ENCODE data around the gene DNAH9.

Gene DNAH9

DNA sequence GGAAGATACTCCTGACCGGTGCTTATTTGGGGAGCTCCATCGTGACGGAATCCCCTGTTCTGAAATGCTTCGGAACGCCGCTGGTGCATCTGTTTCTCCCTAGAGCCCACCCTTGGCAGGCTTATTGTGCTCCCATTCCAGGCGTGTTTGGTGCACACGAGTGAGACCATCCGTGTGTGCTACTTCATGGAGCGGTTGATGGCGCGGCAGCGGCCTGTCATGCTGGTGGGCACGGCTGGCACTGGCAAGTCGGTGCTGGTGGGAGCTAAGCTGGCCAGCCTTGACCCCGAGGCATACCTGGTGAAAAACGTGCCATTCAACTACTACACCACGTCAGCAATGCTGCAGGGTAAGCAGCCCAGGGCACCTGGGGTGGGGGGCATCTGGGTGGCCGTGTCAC, 170.7 kb downstream of the DNAH9 start:
- DNase-seq = no peak

DNA sequence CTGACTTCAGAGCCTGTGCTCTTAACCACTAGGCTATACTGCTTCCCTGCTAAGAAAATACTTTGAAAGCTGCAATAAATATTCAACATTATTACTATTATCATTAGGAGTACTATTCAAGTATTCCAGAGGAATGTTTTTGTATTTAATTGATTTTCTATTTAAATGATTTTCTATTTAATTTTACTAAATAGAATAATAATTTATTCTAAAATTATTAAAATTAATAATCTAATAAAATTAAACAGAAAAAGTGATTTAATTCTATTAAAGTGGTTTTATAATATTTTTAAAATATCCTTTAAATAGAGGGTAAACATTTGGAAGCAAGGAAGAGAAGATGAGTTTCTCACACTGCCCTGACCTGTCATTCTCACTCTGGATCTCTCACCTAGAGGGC, 173.8 kb downstream of the DNAH9 start:
- no peak for DNase-seq

DNA sequence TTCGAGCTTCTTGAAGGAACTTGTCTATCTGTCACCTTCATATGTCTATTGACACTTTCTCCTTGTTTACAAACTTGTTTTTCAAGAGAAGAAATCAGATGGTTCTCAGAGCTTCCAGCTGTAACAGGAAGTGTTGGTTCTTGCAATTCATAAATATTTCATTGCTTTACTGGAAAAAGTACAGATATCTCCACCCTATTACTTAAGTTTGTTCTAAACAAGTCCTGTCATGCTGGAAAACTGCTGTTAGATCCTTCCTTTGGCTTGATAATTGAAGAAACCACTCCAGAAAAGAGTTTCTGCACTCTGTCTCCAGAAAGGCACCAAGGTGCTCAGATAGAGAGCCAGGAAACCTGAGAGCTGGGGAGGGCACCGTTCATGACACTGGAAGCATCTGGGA, 181.6 kb downstream of the DNAH9 start:
- DNase-seq = no peak

DNA sequence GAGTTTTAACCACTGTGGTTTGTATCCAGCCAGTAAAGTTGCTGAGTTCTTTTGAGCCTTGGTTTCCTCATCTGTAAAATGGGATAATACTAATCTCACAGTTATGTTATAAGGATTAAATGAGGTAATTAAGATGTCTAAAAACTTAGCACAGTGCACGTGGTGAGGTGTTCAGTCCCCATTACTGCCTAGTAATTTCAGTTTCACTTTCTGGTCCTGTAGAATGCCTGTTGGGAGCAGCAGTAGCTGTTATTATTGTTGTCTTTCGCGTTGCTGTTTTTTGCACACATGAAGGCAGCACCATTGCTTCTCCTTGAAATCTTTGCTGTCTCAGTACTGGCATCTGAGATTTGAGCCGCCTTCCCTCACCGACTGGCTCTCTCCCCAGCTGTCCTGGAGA, 182.4 kb downstream of the DNAH9 start:
- DNase-seq = no peak

DNA sequence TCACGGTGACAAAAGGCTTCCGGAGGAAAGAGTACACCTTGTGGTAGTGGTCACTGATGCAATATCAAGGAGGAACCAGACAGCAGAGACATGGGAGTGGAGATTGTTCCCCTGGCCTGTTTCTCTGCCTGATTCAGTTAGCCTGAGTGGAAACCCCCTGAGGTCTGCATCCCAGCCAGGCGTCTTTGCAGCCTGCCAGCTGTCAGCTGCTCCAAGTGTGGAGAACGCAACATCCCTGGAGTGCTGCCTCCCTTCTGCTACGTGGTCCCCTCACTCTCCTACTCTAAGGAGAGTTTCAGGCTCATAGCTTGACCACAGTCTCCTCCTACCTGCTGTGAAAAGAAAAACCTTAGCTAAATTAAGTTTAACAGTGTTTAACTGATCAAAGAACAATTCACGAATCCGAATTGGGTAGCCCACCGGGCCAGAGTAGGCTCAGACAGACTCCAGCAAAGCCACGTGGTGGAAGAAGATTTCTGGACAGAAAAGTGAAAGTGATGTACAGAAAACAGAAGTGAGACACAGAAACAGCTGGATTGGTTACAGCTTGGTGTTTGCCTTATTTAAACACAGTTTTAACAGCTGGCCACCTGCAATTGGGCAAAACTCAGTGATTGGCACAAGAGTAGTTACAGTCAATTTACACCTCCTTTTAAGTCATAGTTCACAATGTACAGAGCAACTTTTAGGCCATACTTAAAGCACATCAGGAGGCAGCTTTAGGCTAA, 188.6 kb downstream of the DNAH9 start:
- DNase-seq = no peak

DNA sequence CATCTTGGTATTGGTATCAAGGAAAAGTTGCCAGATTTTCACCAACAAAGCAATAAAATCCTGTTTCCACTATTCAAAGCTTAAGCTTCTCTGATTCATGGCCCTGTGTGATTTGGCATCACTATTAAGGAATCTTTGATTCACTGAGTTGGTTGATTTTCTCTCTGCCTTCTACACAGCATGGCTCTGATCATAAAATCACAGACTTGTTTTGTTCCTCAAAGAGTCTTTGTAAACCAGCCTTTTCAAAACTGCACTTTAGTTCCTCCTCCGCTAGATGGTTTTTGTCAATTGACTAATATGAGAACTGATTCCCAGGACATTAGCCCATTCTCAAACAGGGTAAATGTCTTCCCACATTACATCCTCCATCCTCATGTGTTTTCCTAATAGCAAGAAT, 197.6 kb downstream of the DNAH9 start:
- DNase-seq = no peak

DNA sequence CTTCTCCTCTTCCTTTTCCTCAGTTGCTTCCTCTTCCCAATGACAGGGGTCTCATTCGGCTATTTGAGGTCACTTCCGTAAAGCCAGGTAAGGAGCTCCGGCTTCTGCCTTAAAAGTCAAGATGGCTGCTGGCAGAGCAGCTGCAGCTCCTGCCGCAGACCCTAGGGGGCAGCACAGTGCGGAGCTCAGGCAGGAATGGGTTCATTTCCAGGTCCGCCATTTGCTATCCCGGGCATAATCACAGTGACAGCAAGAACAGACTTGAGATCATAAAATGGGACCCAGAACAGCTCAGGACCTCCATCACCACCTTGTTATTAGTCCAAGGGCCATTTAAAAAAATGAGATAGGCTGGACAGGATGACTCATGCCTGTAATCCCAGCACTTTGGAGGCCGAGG, 199.5 kb downstream of the DNAH9 start:
- no peak for DNase-seq

DNA sequence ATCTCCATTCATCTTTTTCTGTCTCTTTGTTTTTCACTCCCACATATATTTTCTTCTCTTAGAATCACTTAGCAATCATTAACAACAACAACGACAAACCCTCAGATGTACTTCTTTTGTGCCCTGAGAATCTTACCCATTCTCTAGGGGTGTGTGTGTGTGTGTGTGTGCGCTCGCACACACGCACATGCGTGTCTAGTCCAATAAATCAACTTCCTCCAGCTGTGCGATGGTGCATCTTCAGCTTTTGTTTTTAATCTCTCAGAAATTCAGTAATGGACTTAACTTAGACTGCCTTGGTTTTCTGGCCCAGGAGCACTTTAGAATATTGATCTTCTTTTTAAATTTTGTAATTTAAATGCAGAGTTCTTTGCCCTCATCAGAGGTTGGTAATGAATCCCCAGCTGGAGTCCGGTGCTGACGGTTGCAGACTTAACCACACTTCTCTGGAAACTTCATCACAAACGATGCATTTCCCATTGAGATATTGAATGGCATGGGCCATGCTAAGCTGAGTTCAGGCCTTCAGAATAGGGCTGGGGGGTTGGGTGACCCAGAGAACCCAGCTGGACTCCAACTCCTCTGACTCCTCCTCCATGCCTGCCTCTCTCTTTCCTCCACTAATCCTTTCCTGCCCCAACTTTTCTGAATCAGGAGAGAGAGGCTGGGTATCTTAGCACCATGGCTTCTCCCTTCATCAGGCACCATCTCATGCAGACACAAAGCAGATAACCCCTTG, 205.1 kb downstream of the DNAH9 start:
- no peak for DNase-seq

DNA sequence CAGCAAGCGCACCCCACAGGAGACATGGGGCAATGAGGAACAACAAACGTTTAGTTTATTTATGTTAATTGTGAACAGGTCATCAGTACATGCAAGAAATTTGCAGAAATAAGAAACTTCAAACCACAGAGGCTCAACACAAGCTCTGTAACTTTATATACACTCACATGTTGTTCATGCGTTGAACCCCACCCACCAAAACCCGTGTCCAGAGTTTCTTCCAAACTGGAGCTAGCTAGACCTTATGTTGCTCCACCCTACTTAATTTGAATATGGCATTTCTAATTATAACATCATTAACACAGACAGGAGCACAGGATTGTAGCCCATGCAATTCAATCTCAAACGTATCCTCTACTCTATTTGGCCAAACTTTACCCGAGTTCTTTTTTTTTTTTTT, 206.9 kb downstream of the DNAH9 start:
- DNase-seq = no peak

DNA sequence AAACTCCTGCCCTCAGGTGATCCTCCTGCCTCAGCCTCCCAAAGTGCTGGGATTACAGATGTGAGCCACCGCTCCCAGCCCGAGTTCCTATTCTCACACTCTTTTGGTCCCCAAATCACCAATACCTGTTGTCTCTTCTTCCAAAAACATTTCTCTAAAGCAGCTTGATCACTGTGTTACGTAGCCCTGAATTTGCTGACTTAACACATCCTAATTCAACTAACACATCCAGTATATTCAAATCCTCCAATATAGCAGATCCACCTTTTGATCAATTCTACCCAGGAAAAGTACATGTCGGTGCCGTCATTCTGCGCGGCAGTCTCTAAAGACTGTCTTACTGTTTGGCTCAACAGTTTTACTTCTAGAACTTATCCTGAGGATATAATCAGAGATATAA, 207.7 kb downstream of the DNAH9 start:
- DNase-seq = no peak

DNA sequence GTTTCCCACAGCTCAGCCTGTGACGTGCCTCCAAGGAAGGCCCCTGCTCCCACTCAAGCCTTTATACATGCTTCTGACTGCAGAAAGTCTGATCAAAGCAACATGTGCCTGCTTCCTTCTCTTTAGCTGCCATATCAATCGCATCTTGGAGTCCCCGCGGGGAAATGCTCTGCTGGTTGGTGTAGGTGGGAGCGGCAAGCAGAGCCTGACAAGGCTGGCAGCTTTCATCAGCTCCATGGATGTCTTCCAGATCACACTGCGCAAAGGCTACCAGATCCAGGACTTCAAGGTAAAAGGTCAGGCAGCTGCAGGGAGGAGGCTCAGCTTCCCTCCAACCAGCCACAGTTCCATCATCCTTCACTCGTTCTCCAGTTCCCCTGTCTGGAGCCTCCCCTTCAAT, 209.3 kb downstream of the DNAH9 start:
- DNase-seq = no peak

DNA sequence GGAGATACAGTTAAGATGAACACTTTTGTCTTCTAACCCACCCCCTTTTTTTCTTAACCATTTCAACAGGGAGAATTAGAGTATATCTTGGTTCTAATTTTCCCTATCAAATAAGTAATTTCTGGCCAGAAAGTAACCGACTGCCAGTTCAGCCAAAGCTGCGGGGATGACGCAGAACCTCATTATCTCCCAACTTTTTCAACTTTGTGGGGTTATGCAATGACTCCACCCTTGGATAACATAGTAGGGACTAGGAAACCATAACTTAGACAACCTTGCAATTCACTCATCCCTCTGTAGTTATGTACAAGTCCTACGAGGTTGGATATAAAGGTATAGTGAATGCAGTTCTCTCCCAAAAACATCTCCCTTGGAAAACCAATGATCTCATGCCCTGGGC, 215.0 kb downstream of the DNAH9 start:
- DNase-seq = no peak

DNA sequence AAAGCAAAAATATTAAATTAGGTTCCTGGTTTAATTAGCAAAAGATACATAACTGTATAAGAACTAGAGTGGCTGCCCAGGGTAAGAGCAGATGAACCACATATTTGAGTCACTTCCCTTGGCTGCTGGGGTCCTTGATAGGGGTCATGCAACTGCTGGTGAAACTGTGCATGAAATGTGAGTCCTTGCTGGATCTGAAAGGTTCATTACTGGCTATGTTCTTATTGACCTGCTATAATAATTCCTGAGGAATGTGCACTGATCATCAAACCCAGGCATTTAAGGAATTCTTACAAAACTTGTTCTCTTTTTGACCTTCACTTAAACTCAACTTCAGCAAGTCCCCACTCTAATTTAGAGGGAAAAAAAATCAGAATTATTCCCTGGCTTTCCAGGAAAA, 215.6 kb downstream of the DNAH9 start:
- DNase-seq = no peak

DNA sequence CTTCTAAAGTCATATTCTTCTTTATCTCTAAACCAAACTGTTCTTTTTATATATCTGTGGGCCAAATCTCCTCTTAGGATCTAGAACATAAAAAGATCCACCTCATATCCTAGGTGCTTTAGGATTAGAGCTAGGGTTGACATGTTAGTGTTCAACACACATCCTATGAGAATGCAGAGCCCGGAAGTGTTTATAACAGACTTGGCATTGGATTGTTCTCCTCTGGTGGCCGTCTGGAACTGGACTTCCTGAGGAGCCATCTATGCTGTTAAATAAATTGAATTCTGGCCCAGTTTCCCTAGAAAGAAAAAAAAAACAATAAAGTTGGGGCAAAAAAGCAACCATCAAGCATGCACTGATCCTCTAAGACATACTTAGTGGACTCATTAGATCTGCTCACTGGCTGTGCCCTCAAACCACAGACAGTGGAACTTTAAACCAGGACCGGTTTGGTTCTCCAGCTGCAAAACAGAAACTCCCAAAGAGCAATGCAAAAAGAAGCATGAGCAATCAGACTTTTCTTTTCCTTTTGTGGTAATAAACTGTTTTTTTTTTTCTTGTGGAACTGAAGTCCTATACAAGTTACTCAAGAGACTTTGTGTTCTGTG, 216.5 kb downstream of the DNAH9 start:
- no peak for DNase-seq

DNA sequence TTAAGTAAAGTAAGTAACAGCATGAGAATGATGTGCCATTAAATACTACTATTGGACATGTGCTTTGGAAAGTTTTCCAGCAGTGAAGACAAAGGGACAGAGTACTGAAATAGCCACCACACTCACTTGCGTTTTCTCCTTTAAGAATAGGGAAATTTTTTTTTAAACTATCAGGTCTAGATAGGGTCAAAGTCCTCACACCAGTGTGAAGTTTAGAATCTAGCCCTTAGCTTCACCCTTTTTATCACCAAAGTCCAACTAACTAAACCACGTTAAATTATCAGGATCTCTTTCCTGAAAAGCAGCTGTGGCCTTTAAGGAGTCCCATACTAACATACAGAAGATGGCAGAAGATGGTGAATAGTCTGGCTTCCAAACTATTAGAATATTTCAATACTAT, 218.1 kb downstream of the DNAH9 start:
- no peak for DNase-seq

DNA sequence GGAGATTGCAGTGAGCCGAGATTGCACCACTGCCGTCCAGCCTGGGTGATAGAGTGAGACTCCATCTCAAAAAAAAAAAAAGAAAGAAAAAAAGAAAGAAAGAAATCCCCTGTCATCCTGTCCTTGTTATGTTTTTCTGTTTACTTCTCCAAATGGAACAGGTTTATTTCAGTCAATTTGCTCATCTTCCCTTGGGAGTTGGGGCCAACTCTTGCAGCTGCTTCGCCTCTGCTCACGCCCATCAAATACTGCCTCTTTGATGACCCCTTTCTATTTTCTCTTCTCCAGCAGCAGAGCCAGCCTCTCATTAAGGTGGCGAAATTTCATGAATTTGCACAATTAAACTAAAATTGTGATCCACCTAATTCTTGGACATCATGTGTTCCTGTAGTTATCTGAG, 225.6 kb downstream of the DNAH9 start:
- no peak for DNase-seq

DNA sequence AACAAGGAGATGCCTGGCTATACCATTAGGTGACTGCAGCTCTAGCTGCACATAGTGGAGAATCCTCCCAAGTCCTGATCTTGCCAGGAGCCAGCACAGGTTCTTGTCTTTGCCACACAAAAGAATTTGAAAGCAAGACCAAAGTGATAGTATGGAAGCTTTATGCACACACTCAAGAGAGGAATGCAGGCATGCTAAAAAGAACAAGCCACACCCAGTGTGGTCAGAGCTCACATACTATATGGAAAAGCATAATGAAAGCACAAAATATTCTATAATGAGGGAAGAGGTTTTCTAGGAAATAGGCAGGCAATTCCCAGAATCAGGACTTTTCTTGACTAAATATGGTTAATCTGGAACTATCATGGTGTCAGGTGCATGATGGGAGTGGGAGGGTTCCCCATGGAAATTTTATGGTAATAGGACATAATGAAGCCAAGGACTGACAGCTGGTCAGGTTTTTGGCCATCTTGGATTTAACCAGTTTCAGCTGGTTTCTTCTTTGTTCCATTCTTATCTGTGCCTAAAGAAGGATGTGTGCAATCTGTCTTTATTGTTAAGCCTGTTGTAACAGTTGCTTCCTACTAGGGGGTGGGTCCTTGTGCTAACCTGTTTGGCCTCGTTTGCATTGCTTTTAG, 227.4 kb downstream of the DNAH9 start:
- no peak for DNase-seq

DNA sequence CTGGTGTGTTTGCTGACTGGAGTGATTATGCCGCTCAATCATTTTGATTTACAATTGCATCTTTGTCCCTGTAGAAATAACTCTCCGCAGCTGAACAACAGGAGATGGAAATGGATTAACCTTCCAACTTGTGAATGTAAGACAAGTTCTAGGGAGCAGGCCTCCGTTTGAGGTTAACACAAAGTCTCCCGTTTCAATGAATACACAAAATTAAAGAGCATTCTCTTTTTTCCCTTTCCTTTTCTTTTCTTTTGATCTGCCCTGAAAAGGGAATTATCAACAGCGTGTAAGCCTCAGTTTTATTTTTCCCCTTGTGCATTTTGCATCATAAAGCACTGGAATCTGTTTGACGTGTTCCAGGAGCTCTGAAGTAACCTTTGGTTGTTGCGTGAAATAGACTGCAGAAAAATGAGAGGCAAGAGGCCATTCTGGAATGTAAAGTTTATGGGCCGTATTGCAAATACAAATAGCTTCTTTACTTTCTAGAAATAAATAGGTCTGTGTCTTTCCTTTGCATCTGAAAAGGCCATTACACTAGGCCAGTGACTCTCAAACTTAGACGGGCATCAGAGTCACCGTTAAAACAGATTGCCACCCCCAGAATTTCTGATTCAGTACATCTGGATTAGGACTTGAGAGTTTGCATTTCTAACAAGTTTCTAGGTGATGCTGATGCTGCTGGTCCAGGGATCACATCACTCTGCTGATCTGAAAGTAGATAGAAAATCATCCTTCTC, 234.3 kb downstream of the DNAH9 start:
- DNase-seq = no peak

DNA sequence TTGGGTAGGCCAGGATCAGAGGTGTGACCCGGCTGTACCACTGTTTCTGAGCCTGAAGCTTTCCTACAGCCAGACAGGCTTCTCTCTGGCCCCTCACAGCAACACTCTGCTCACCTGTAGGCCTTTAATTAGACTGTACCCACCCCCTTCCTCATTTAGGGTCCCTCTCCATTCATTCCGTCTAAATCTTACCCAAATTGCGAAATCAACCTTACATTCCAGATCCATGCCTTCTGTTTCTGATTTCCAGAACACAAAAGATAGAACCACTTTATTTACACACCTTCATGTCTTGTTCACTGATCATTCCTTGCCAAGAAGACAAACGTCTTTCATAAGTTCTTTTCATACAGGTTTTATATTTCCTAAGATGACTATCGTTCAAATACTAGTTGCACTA, 238.2 kb downstream of the DNAH9 start:
- DNase-seq = no peak

DNA sequence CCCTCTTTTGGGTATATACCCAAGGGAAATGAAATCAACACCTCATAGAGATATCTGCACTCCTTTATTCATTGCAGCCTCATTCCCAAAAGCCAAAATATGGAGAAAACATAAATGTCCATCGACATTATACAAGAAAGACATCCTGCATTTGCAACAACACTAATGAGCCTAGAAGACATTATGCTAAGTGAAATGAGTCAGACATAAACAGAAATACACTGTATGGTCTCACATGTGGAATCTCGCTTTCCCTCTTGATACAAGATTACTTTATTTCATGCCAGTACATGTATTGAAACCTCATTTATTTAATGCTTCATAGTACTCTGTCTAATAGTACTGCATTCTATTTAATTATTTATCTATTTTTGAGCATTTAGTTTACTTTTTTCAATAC, 241.8 kb downstream of the DNAH9 start:
- no peak for DNase-seq

DNA sequence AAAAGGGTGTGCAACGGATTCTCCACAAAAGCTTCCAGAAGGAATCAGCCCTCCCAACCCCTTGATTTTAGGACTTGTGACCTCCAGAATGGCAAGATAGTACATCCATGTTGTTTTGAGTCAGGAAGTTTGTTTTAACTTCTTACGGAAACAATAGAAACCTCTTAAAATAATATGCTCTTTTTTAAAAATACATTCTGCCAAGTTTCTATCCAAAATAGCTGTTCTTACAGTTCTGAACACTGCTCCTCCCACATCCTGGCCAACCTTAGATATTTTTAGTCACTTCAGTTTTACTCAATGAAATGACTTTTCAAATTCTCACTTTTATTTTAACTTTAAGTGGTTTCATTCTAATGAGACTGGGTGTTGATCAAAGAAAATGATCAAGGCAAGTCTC, 242.6 kb downstream of the DNAH9 start:
- DNase-seq = no peak

DNA sequence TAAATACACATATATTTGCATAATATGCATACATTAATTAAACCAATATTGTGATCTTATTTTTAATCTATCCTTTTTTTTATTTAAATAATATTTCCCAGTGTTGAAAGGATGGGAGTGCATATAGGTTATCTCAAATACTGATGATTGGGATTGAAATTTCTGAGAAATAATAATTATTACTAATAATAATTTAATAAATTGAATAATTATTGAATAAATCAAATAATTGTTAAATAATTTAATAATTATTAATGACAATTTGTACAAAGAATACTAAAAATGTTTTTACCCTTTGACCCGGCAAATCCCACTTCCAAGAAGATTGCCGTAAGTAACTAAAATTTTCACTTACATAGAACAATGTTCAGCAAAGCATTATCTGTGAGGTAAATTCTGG, 250.1 kb downstream of the DNAH9 start:
- DNase-seq = no peak

DNA sequence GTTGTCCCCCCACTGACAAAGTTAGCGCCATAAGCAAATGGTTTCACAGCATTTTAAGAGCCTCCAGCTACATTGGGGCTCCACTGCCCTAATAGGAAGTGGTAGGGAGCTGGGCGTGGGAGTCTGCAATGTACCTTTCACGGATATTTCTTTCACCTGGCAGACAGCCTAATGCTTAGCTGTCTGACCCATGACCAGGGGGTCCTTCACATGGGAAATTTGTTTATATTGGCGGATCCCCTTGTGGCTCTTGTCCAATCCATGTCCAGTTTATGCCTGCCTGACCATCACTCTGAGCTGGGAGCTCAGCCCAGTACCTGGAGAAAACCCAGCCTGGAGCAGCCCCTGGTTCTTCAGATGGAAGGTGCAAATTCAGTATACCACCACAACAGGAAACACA, 254.0 kb downstream of the DNAH9 start:
- no peak for DNase-seq
